ENCODE measurements around the gene LDLRAD3. TPM values are rescaled to one million over a fixed set of nuclear protein-coding genes. Genes with fewer than 3 reads are reported as not detected.

The LDLRAD3 gene
- polyA plus RNA-seq, 3 donors: 7.3 to 14.1 (median 10.4) TPM

DNA sequence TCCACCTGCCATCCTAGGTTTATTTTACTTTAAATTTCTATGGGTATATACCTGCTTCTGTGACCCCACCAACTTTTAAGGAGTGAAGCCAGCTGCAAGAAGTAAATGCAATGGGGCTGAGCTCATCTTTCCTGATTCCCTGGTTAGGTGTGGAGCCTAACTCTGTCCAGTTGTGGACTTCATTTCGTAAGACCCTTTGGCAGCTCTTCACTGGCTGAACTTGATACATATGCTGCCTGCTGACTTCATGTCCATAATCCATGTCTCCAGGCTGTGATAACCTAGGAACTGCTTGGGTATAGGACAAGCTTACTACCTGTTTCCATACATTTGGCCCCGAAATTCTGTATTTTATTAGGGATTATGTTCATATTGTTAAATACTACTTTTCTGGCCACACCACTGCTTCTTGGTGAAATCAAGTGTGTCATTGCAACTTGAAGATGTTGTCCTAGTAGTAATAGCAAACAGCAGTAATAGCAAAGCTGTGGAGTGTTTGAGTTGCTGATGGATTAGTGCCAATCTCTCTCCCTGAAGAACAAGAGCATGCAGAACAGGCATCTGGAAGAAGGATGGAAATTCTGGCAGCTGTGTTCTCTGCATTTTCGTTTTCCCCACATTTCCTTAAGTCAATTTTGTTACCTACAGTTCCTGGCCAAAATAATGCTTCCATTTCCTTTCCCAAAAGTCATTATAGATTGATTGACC, 31.2 kb downstream of the LDLRAD3 start:
- intact Hi-C loops (cut with micrococcal nuclease): no loop called here
- peaks cover 0 to 7% of the 10 kb centered on the region in 2 donors for H3K9me3 ChIP-seq (replicated peaks in 1 of 2; ENCODE audit: control insufficient read depth in 1 of 2, insufficient read depth in 1 of 2, low read length in 2 of 2)
- H2AFZ ChIP-seq (ENCODE audit: insufficient read depth, low read depth, low read length, poor library complexity, severe bottlenecking): no peak overlapping the region
- no peak for DNase-seq
- 100% methylated on average over 1 of the region's 3 CpGs for WGBS (ENCODE audit: insufficient coverage)
- H3K4me1 ChIP-seq (ENCODE audit: control insufficient read depth in 1 of 2, insufficient read depth in 2 of 2, low read length in 2 of 2): no peaks in the 10 kb centered on the region
- no peak overlapping the region for H3K4me3 ChIP-seq (replicated peaks in 1 of 3; ENCODE audit: low read depth in 2 of 3, low read length in 3 of 3)
- H3K4me3 Mint-ChIP-seq: no peak overlapping the region
- no peak overlapping the region for H3K27ac ChIP-seq (ENCODE audit: low read depth in 1 of 2, low read length in 2 of 2)
- no peaks in the 10 kb centered on the region for H3K27me3 ChIP-seq (ENCODE audit: control insufficient read depth in 2 of 2, insufficient read depth in 2 of 2, low read length in 2 of 2)
- TF ChIP-seq, protein P1, sequence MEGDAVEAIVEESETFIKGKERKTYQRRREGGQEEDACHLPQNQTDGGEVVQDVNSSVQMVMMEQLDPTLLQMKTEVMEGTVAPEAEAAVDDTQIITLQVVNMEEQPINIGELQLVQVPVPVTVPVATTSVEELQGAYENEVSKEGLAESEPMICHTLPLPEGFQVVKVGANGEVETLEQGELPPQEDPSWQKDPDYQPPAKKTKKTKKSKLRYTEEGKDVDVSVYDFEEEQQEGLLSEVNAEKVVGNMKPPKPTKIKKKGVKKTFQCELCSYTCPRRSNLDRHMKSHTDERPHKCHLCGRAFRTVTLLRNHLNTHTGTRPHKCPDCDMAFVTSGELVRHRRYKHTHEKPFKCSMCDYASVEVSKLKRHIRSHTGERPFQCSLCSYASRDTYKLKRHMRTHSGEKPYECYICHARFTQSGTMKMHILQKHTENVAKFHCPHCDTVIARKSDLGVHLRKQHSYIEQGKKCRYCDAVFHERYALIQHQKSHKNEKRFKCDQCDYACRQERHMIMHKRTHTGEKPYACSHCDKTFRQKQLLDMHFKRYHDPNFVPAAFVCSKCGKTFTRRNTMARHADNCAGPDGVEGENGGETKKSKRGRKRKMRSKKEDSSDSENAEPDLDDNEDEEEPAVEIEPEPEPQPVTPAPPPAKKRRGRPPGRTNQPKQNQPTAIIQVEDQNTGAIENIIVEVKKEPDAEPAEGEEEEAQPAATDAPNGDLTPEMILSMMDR (IDR thresholded peaks at IDR 0.05): no peak
- peaks cover 26% of the 10 kb centered on the region for H4K20me1 ChIP-seq (ENCODE audit: insufficient read depth, low read length)
- H3K36me3 ChIP-seq (replicated peaks in 1 of 2; ENCODE audit: control insufficient read depth in 1 of 2, insufficient read depth in 2 of 2, low read length in 2 of 2): no peaks in the 10 kb centered on the region
- peaks cover 4 to 12% (median 8%) of the 10 kb centered on the region in 7 donors for H3K9me3 Mint-ChIP-seq
- H3K36me3 Mint-ChIP-seq: peaks cover 6 to 13% of the 10 kb centered on the region in 2 donors
- no peaks in the 10 kb centered on the region for H3K4me1 Mint-ChIP-seq
- no peak overlapping the region for H3K4me2 ChIP-seq (replicated peaks; ENCODE audit: extremely low read depth, low read length, poor library complexity, severe bottlenecking)
- H3K27me3 Mint-ChIP-seq (ENCODE audit: low read depth in 3 of 3): peaks cover 0 to 2% (median 1%) of the 10 kb centered on the region in 3 donors
- H3K27ac Mint-ChIP-seq: no peak overlapping the region
- H3K9ac ChIP-seq (ENCODE audit: insufficient read depth, low read length, poor library complexity, severe bottlenecking): no peak overlapping the region
- H3K79me2 ChIP-seq (ENCODE audit: insufficient read depth, low read length): no peaks in the 10 kb centered on the region

GRCh38 chr11:35976434-35976833, 32.6 kb downstream of the LDLRAD3 start:
- Mint-ChIP-seq H3K9me3 (peaks cover 4 to 12% (median 8%) of the 10 kb centered on the region in 7 donors), H3K4me1 (peaks cover 9% of the 10 kb centered on the region), H3K36me3 (peaks cover 6 to 13% of the 10 kb centered on the region in 2 donors), H3K4me3 (no peak overlapping the region), H3K27ac (peak overlapping the region in 1 of 7 donors; percentile 24), H3K27me3 (ENCODE audit: low read depth in 3 of 3) (peaks cover 0 to 2% (median 1%) of the 10 kb centered on the region in 3 donors)
- Histone ChIP-seq H4K20me1 (ENCODE audit: insufficient read depth, low read length) (peaks cover 15% of the 10 kb centered on the region), H3K27ac (ENCODE audit: low read depth in 1 of 2, low read length in 2 of 2) (no peak overlapping the region), H3K9me3 (replicated peaks in 1 of 2; ENCODE audit: control insufficient read depth in 1 of 2, insufficient read depth in 1 of 2, low read length in 2 of 2) (peaks cover 0 to 7% of the 10 kb centered on the region in 2 donors), H3K79me2 (ENCODE audit: insufficient read depth, low read length) (no peaks in the 10 kb centered on the region), H3K4me3 (replicated peaks in 1 of 3; ENCODE audit: low read depth in 2 of 3, low read length in 3 of 3) (no peak overlapping the region), H3K27me3 (ENCODE audit: control insufficient read depth in 2 of 2, insufficient read depth in 2 of 2, low read length in 2 of 2) (no peaks in the 10 kb centered on the region), H3K9ac (ENCODE audit: insufficient read depth, low read length, poor library complexity, severe bottlenecking) (no peak overlapping the region), H2AFZ (ENCODE audit: insufficient read depth, low read depth, low read length, poor library complexity, severe bottlenecking) (no peak overlapping the region), H3K36me3 (replicated peaks in 1 of 2; ENCODE audit: control insufficient read depth in 1 of 2, insufficient read depth in 2 of 2, low read length in 2 of 2) (no peaks in the 10 kb centered on the region), H3K4me1 (ENCODE audit: control insufficient read depth in 1 of 2, insufficient read depth in 2 of 2, low read length in 2 of 2) (peaks cover 4 to 6% of the 10 kb centered on the region in 2 donors), H3K4me2 (replicated peaks; ENCODE audit: extremely low read depth, low read length, poor library complexity, severe bottlenecking) (no peak overlapping the region)
- WGBS (ENCODE audit: insufficient coverage): 100% methylated on average over 1 of the region's 6 CpGs
- intact Hi-C loops (cut with micrococcal nuclease): no loop called here
- DNase-seq: no peak
- TF ChIP-seq, protein P1 (IDR thresholded peaks at IDR 0.05): no peak
